Uterus (tissue), 2 donors: Measurements from ENCODE around the gene ELOF1.

Experiments
- POLR2A ChIP-seq, 2 donors: fragments of 450-650 bp; IDR thresholded peaks; one replicate each; pipeline ENCODE4 v1.6.1; 2016; ENCODE audit warnings: antibody characterized with exemption in 2 of 2, mild to moderate bottlenecking in 1 of 2, moderate library complexity in 1 of 2
- TF ChIP-seq, protein P1 (sequence below), 4 experiments: fragments of 200-600 bp in 2 of 4; fragments of 450-650 bp in 2 of 4; sonication (generic) in 2 of 4; IDR thresholded peaks; one replicate each; pipeline ENCODE4 v1.5.1; 2016 to 2019; ENCODE audit warnings: antibody characterized with exemption in 4 of 4, mild to moderate bottlenecking in 2 of 4, moderate library complexity in 1 of 4

DNA sequence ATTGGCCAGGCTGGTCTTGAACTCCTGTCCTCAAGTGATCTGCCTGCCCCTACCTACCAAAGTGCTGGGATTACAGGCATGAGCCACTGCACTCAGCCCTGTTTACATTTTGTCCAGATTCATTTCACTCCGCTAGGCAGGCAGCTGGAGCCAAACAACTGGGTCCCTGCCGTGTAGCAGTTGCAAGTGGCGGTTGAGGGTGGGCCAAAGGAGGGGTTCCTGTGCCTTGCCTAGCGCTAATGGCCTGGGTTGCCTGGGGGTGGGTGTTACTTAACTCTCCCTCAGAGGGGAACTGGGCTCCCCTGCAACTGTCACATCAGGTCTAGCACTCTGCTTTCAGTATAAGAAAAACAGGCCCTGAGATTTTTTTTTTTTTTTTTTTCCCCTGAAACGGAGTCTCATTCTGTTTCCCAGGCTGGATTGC lies 11.0 kb upstream of the ELOF1 start:
- no peak for TF ChIP-seq POLR2A (IDR thresholded peaks at IDR 0.05)
- TF ChIP-seq, protein P1, sequence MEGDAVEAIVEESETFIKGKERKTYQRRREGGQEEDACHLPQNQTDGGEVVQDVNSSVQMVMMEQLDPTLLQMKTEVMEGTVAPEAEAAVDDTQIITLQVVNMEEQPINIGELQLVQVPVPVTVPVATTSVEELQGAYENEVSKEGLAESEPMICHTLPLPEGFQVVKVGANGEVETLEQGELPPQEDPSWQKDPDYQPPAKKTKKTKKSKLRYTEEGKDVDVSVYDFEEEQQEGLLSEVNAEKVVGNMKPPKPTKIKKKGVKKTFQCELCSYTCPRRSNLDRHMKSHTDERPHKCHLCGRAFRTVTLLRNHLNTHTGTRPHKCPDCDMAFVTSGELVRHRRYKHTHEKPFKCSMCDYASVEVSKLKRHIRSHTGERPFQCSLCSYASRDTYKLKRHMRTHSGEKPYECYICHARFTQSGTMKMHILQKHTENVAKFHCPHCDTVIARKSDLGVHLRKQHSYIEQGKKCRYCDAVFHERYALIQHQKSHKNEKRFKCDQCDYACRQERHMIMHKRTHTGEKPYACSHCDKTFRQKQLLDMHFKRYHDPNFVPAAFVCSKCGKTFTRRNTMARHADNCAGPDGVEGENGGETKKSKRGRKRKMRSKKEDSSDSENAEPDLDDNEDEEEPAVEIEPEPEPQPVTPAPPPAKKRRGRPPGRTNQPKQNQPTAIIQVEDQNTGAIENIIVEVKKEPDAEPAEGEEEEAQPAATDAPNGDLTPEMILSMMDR (IDR thresholded peaks at IDR 0.05), result no peak
